ENCODE results near the gene NFKB1. TPM values are rescaled to one million over a fixed set of nuclear protein-coding genes. Genes with fewer than 3 reads are reported as not detected.

The NFKB1 gene
- total RNA-seq, 1 experiment from 2014 or later: 35.6 TPM

- H3K27me3 Mint-ChIP-seq (ENCODE audit: unreplicated experiment): no peaks in the 10 kb centered on the region
- no peak overlapping the region for H3K4me3 Mint-ChIP-seq (ENCODE audit: low read depth, unreplicated experiment)
- BruUV-seq (replicated peaks): no TSS peak
- no peak for DNase-seq
- H3K27ac Mint-ChIP-seq (ENCODE audit: unreplicated experiment): no peak overlapping the region
- H3K9me3 Mint-ChIP-seq (ENCODE audit: low read depth, unreplicated experiment): peaks cover 2% of the 10 kb centered on the region
- CTCF ChIA-PET: interaction anchor here (0.7 to 1.0 kb wide), 2 partner anchors 10 to 537 kb away, joined by 3 to 5 read pairs; no protein-coding TSS in a partner anchor
- H3K36me3 Mint-ChIP-seq (ENCODE audit: insufficient read depth, unreplicated experiment): no peaks in the 10 kb centered on the region
- TF ChIP-seq CTCF (IDR thresholded peaks at IDR 0.05; ENCODE audit: unreplicated experiment): no peak
- intact Hi-C loops (cut with micrococcal nuclease; ENCODE audit: unreplicated experiment): no loop called here
- peaks cover 11% of the 10 kb centered on the region for H3K4me1 Mint-ChIP-seq (ENCODE audit: low read depth, unreplicated experiment)
Observed at GRCh38 chr4:102472441-102473013, 28.6 kb upstream of the NFKB1 start.

- BruUV-seq (replicated peaks): no TSS peak
- Mint-ChIP-seq H3K36me3 (ENCODE audit: insufficient read depth, unreplicated experiment) (no peaks in the 10 kb centered on the region), H3K27ac (ENCODE audit: unreplicated experiment) (no peak overlapping the region), H3K27me3 (ENCODE audit: unreplicated experiment) (no peaks in the 10 kb centered on the region), H3K4me1 (ENCODE audit: low read depth, unreplicated experiment) (peaks cover 11% of the 10 kb centered on the region), H3K9me3 (ENCODE audit: low read depth, unreplicated experiment) (peaks cover 2% of the 10 kb centered on the region), H3K4me3 (ENCODE audit: low read depth, unreplicated experiment) (no peak overlapping the region)
- TF ChIP-seq CTCF (IDR thresholded peaks at IDR 0.05; ENCODE audit: unreplicated experiment): no peak
- intact Hi-C loops (cut with micrococcal nuclease; ENCODE audit: unreplicated experiment): no loop called here
- CTCF ChIA-PET: interaction anchor here (1.0 kb wide), 1 partner anchor 536 kb away, joined by 3 read pairs; no protein-coding TSS in a partner anchor
- no peak for DNase-seq
Observed at GRCh38 chr4:102473476-102473875, 27.7 kb upstream of the NFKB1 start.

- BruUV-seq (replicated peaks): no TSS peak
- Mint-ChIP-seq H3K4me1 (ENCODE audit: low read depth, unreplicated experiment) (peaks cover 11% of the 10 kb centered on the region), H3K9me3 (ENCODE audit: low read depth, unreplicated experiment) (peaks cover 6% of the 10 kb centered on the region), H3K4me3 (ENCODE audit: low read depth, unreplicated experiment) (no peak overlapping the region), H3K27ac (ENCODE audit: unreplicated experiment) (no peak overlapping the region), H3K36me3 (ENCODE audit: insufficient read depth, unreplicated experiment) (no peaks in the 10 kb centered on the region), H3K27me3 (ENCODE audit: unreplicated experiment) (no peaks in the 10 kb centered on the region)
- CTCF ChIA-PET: no interaction called here
- DNase-seq: no peak
- intact Hi-C loops (cut with micrococcal nuclease; ENCODE audit: unreplicated experiment): no loop called here
- TF ChIP-seq CTCF (IDR thresholded peaks at IDR 0.05; ENCODE audit: unreplicated experiment): no peak
Observed at GRCh38 chr4:102474736-102475504, 26.2 kb upstream of the NFKB1 start.

- no peaks in the 10 kb centered on the region for H3K36me3 Mint-ChIP-seq (ENCODE audit: insufficient read depth, unreplicated experiment)
- H3K27ac Mint-ChIP-seq (ENCODE audit: unreplicated experiment): no peak overlapping the region
- no peak for DNase-seq
Observed at GRCh38 chr4:102477657-102478056, 23.5 kb upstream of the NFKB1 start.

More at GRCh38 chr4:102477657-102478056, 23.5 kb upstream of the NFKB1 start:
- TF ChIP-seq CTCF (IDR thresholded peaks at IDR 0.05; ENCODE audit: unreplicated experiment): no peak
- no TSS peak for BruUV-seq (replicated peaks)
- H3K4me3 Mint-ChIP-seq (ENCODE audit: low read depth, unreplicated experiment): no peak overlapping the region
- H3K27me3 Mint-ChIP-seq (ENCODE audit: unreplicated experiment): peaks cover 15% of the 10 kb centered on the region
- peaks cover 10% of the 10 kb centered on the region for H3K9me3 Mint-ChIP-seq (ENCODE audit: low read depth, unreplicated experiment)
- CTCF ChIA-PET: no interaction called here
- intact Hi-C loops (cut with micrococcal nuclease; ENCODE audit: unreplicated experiment): no loop called here
- H3K4me1 Mint-ChIP-seq (ENCODE audit: low read depth, unreplicated experiment): peaks cover 11% of the 10 kb centered on the region
